IMR-90 (cell line): Measurements from ENCODE around the gene ATP9B. TPM values are rescaled to one million over a fixed set of nuclear protein-coding genes. Genes with fewer than 3 reads are reported as not detected.

Experiments
- ATAC-seq: fragments of 200-7000 bp; cut with Tn5 transposase; 2 replicates; pipeline ENCODE4 v1.9.1; 2020; ENCODE audit warnings: low read depth, mild to moderate bottlenecking, moderate library complexity
- BruUV-seq: library from RNA; stranded (reverse); fragments of 400-500 nt; replicated peaks from 2 replicates; lab custom pipeline; 2021; lab: Mats Ljungman, UMichigan
- CTCF ChIA-PET: fragments of 300-600 bp; formaldehyde crosslinking; extraction: SDS; loops from one replicate; lab custom pipeline; 2021; ENCODE audit warnings: antibody characterized with exemption; lab: Yijun Ruan, JAX
- POLR2A ChIA-PET: fragments of 300-600 bp; sonication (Branson Sonifier 250); formaldehyde crosslinking; loops from one replicate; lab custom pipeline; 2022; ENCODE audit warnings: antibody characterized with exemption; ENCODE audit not compliant: unreplicated experiment; lab: Charles Lee
- DNase-seq: peaks from one replicate; pipeline ENCODE4 v3.0.0; 2013
- H2AFZ ChIP-seq: replicated peaks from 2 replicates; pipeline ENCODE3; 2013; ENCODE audit warnings: low read length, mild to moderate bottlenecking; ENCODE audit not compliant: poor library complexity
- H2AK5ac ChIP-seq: 2 replicates; pipeline ENCODE4 v1.6.1; 2013; ENCODE audit warnings: low read depth, low read length, inconsistent platforms
- H2AK9ac ChIP-seq: replicated peaks from 2 replicates; pipeline ENCODE3; 2013; ENCODE audit warnings: mild to moderate bottlenecking, low read depth, low read length, moderate library complexity; ENCODE audit not compliant: poor library complexity
- H2BK120ac ChIP-seq: 2 replicates; pipeline ENCODE4 v1.6.1; 2013; ENCODE audit warnings: low read depth, low read length, inconsistent platforms
- H2BK15ac ChIP-seq: 3 replicates; pipeline ENCODE4 v1.6.1; 2013; ENCODE audit warnings: low read depth, low read length, inconsistent platforms
- H2BK20ac ChIP-seq: 2 replicates; pipeline ENCODE4 v1.6.1; 2013; ENCODE audit warnings: low read depth, mild to moderate bottlenecking, inconsistent platforms, low read length, moderate library complexity
- H2BK5ac ChIP-seq: 2 replicates; pipeline ENCODE4 v1.6.1; 2013; ENCODE audit warnings: mild to moderate bottlenecking, low read depth, low read length, inconsistent platforms; ENCODE audit not compliant: poor library complexity, severe bottlenecking
- H3K14ac ChIP-seq: replicated peaks from 2 replicates; pipeline ENCODE4 v1.6.1; 2013; ENCODE audit warnings: low read depth, low read length, inconsistent platforms
- H3K18ac ChIP-seq: 2 replicates; pipeline ENCODE4 v1.6.1; 2013; ENCODE audit warnings: low read depth, low read length, control low read depth
- H3K23ac ChIP-seq: 2 replicates; pipeline ENCODE4 v1.6.1; 2013; ENCODE audit warnings: low read depth, low read length, inconsistent platforms
- H3K27ac ChIP-seq: 2 replicates; pipeline ENCODE4 v1.5.1; 2013; ENCODE audit warnings: mild to moderate bottlenecking, control low read depth, low read length; ENCODE audit not compliant: insufficient read depth
- H3K27me3 ChIP-seq: 2 replicates; pipeline ENCODE4 v1.6.1; 2013; ENCODE audit warnings: low read length; ENCODE audit not compliant: control insufficient read depth, insufficient read depth
- H3K36me3 ChIP-seq: 2 replicates; pipeline ENCODE4 v1.6.1; 2013; ENCODE audit warnings: low read length, mixed read lengths; ENCODE audit not compliant: control insufficient read depth, insufficient read depth
- H3K4ac ChIP-seq: 2 replicates; pipeline ENCODE4 v1.6.1; 2013; ENCODE audit warnings: low read depth, low read length, inconsistent platforms
- H3K4me1 ChIP-seq: 2 replicates; pipeline ENCODE4 v1.6.1; 2013; ENCODE audit warnings: low read length, mixed read lengths; ENCODE audit not compliant: control insufficient read depth, insufficient read depth
- H3K4me2 ChIP-seq: 2 replicates; pipeline ENCODE4 v1.6.1; 2013; ENCODE audit warnings: low read depth, mild to moderate bottlenecking, control low read depth, low read length, moderate library complexity
- H3K4me3 ChIP-seq: 2 replicates; pipeline ENCODE4 v1.5.1; 2013; ENCODE audit warnings: low read depth, mild to moderate bottlenecking, control low read depth, low read length, moderate library complexity; ENCODE audit not compliant: insufficient read depth
- H3K56ac ChIP-seq: 2 replicates; pipeline ENCODE4 v1.6.1; 2013; ENCODE audit warnings: low read length, inconsistent platforms; ENCODE audit not compliant: insufficient read depth; ENCODE audit errors: extremely low read depth
- H3K79me1 ChIP-seq, 2 experiments: 2 replicates each; pipeline ENCODE4 v1.6.1; 2013; ENCODE audit warnings: low read length in 2 of 2, inconsistent platforms in 1 of 2, low read depth in 1 of 2
- H3K9ac ChIP-seq: 2 replicates; pipeline ENCODE4 v1.6.1; 2013; ENCODE audit warnings: low read depth, low read length, control low read depth
- H3K9me1 ChIP-seq: 2 replicates; pipeline ENCODE4 v1.6.1; 2013; ENCODE audit warnings: low read length, inconsistent platforms; ENCODE audit not compliant: insufficient read depth
- H3K9me3 ChIP-seq: 2 replicates; pipeline ENCODE4 v1.6.1; 2013; ENCODE audit warnings: low read length; ENCODE audit not compliant: control insufficient read depth, insufficient read depth
- H4K20me1 ChIP-seq: 2 replicates; pipeline ENCODE4 v1.6.1; 2013; ENCODE audit warnings: low read length, inconsistent platforms; ENCODE audit not compliant: insufficient read depth
- H4K5ac ChIP-seq: 2 replicates; pipeline ENCODE4 v1.6.1; 2013; ENCODE audit warnings: mild to moderate bottlenecking, low read depth, low read length, control low read depth
- H4K8ac ChIP-seq, 2 experiments: 2 replicates each; pipeline ENCODE4 v1.6.1; 2013; ENCODE audit warnings: low read depth in 2 of 2, low read length in 2 of 2, control low read depth in 1 of 2, inconsistent platforms in 1 of 2
- H4K91ac ChIP-seq: 2 replicates; pipeline ENCODE4 v1.6.1; 2013; ENCODE audit warnings: low read depth, low read length, inconsistent platforms; ENCODE audit not compliant: insufficient read depth
- BHLHE40 ChIP-seq: fragments of 150-350 bp; IDR thresholded peaks from 2 replicates; pipeline ENCODE4 v1.6.1; 2016; ENCODE audit warnings: mild to moderate bottlenecking, low read depth, low read length
- CEBPB ChIP-seq: IDR thresholded peaks from 2 replicates; pipeline ENCODE4 v1.6.1; 2012; ENCODE audit warnings: low read depth, low read length, improper control_type of control experiment
- FOS ChIP-seq: fragments of 150-350 bp; IDR thresholded peaks from 2 replicates; pipeline ENCODE4 v1.6.1; 2016; ENCODE audit warnings: low read depth, low read length
- MAZ ChIP-seq: IDR thresholded peaks from 2 replicates; pipeline ENCODE4 v1.6.1; 2012; ENCODE audit warnings: low read depth, mild to moderate bottlenecking, low read length, improper control_type of control experiment, moderate library complexity, borderline replicate concordance
- MXI1 ChIP-seq: IDR thresholded peaks from 2 replicates; pipeline ENCODE4 v1.6.1; 2012; ENCODE audit warnings: low read depth, mild to moderate bottlenecking, low read length, moderate library complexity, borderline replicate concordance
- NFE2L2 ChIP-seq: fragments of 150-350 bp; IDR thresholded peaks from 2 replicates; pipeline ENCODE4 v1.6.1; 2016; ENCODE audit warnings: low read depth, mild to moderate bottlenecking, low read length
- POLR2A ChIP-seq: IDR thresholded peaks from 2 replicates; pipeline ENCODE4 v1.6.1; 2012; ENCODE audit warnings: mild to moderate bottlenecking, low read depth, low read length
- RCOR1 ChIP-seq: IDR thresholded peaks from 2 replicates; pipeline ENCODE4 v1.6.1; 2012; ENCODE audit warnings: mild to moderate bottlenecking, low read length, improper control_type of control experiment; ENCODE audit not compliant: insufficient replicate concordance
- RFX5 ChIP-seq: IDR thresholded peaks from 2 replicates; pipeline ENCODE4 v1.8.0; 2012; ENCODE audit warnings: low read depth, mild to moderate bottlenecking, low read length, moderate library complexity
- SMC3 ChIP-seq: fragments of 150-350 bp; IDR thresholded peaks from 2 replicates; pipeline ENCODE4 v1.6.1; 2016; ENCODE audit warnings: low read depth, mild to moderate bottlenecking, antibody characterized with exemption, low read length, moderate library complexity
- WGBS, 2 experiments: methylation state at CpG; one replicate each; pipeline versions ENCODE4 v1.1.5 to v1.1.7; 2013; ENCODE audit warnings: missing lambda C conversion rate in 2 of 2; ENCODE audit not compliant: insufficient read length in 1 of 2; ENCODE audit errors: extremely low coverage in 2 of 2; 5-methylcytosine and 5-hydroxymethylcytosine counted together
- dilution Hi-C: fragments of 300-500 bp; cut with HindIII; formaldehyde crosslinking; loops from one replicate; pipeline ENCODE4 v1.14.3; 2018; ENCODE audit warnings: low sequenced_read_pairs; ENCODE audit not compliant: unreplicated experiment
- in situ Hi-C: fragments of 300-500 bp; cut with MboI; formaldehyde crosslinking; loops from 3 replicates; pipeline ENCODE4 v1.14.3; 2019; ENCODE audit warnings: low sequenced_read_pairs, inconsistent platforms, mixed read lengths
- intact Hi-C: fragments of 100-400 bp; cut with micrococcal nuclease; formaldehyde crosslinking; loops from 2 replicates; pipeline ENCODE4 v1.10.0; 2022
- polyA plus RNA-seq, 3 experiments: library from polyadenylated mRNA; depleted of rRNA; stranded (reverse); fragments of >200 nt; gene quantifications; 2 replicates each; pipeline ENCODE4 v1.2.3, GENCODE V29; 2012; ENCODE audit warnings: low replicate concordance in 1 of 3
- total RNA-seq: library from RNA; depleted of rRNA; stranded (reverse); fragments of >200 nt; gene quantifications from 2 replicates; pipeline ENCODE4 v1.2.3, GENCODE V29; 2012
- TF ChIP-seq, protein P1 (sequence below): conservative IDR thresholded peaks from 2 replicates; pipeline ENCODE4 v1.5.1; 2012; ENCODE audit warnings: mild to moderate bottlenecking, low read depth, low read length, improper control_type of control experiment
- TF ChIP-seq, protein P2 (sequence below): fragments of 150-350 bp; IDR thresholded peaks from 2 replicates; pipeline ENCODE4 v1.6.1; 2017; ENCODE audit warnings: mild to moderate bottlenecking, antibody characterized with exemption, low read length, low read depth

Gene ATP9B
- total and polyA plus RNA-seq, 2 of the 4 experiments (the other 2 are of a cell fraction), result 11.0 to 11.5 TPM

GRCh38 chr18:79300413-79300812 lies 231.2 kb downstream of the ATP9B start:
- no peaks in the 10 kb centered on the region for H3K9me3 ChIP-seq
- no peak overlapping the region for H2BK15ac ChIP-seq
- intact Hi-C loops, result no loop called here
- no peaks in the 10 kb centered on the region for H3K4me1 ChIP-seq
- H3K9ac ChIP-seq, result no peak overlapping the region
- no peaks in the 10 kb centered on the region for H4K20me1 ChIP-seq
- TF ChIP-seq BHLHE40 (no peak), SMC3 (no peak), RCOR1 (no peak), POLR2A (no peak), CEBPB (no peak), NFE2L2 (no peak), MAZ (no peak), MXI1 (no peak), FOS (no peak), RFX5 (no peak)
- TF ChIP-seq, protein P1, sequence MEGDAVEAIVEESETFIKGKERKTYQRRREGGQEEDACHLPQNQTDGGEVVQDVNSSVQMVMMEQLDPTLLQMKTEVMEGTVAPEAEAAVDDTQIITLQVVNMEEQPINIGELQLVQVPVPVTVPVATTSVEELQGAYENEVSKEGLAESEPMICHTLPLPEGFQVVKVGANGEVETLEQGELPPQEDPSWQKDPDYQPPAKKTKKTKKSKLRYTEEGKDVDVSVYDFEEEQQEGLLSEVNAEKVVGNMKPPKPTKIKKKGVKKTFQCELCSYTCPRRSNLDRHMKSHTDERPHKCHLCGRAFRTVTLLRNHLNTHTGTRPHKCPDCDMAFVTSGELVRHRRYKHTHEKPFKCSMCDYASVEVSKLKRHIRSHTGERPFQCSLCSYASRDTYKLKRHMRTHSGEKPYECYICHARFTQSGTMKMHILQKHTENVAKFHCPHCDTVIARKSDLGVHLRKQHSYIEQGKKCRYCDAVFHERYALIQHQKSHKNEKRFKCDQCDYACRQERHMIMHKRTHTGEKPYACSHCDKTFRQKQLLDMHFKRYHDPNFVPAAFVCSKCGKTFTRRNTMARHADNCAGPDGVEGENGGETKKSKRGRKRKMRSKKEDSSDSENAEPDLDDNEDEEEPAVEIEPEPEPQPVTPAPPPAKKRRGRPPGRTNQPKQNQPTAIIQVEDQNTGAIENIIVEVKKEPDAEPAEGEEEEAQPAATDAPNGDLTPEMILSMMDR, result no peak
- TF ChIP-seq, protein P2, sequence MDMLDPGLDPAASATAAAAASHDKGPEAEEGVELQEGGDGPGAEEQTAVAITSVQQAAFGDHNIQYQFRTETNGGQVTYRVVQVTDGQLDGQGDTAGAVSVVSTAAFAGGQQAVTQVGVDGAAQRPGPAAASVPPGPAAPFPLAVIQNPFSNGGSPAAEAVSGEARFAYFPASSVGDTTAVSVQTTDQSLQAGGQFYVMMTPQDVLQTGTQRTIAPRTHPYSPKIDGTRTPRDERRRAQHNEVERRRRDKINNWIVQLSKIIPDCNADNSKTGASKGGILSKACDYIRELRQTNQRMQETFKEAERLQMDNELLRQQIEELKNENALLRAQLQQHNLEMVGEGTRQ, result no peak
- CTCF ChIA-PET, result no interaction called here
- H2BK120ac ChIP-seq, result no peak overlapping the region
- no peak overlapping the region for H3K14ac ChIP-seq
- POLR2A ChIA-PET, result no interaction called here
- H3K79me1 ChIP-seq, result no peaks in the 10 kb centered on the region
- H3K36me3 ChIP-seq, result peaks cover 10% of the 10 kb centered on the region
- H3K27ac ChIP-seq, result no peak overlapping the region
- H4K8ac ChIP-seq, result no peak overlapping the region
- ATAC-seq (no peak), DNase-seq (no peak)
- in situ Hi-C loops, result no loop called here
- no peak overlapping the region for H2AK9ac ChIP-seq
- no peak overlapping the region for H2BK5ac ChIP-seq
- no peak overlapping the region for H3K18ac ChIP-seq
- dilution Hi-C loops, result no loop called here
- no peak overlapping the region for H3K56ac ChIP-seq
- no peak overlapping the region for H2AK5ac ChIP-seq
- no peak overlapping the region for H4K5ac ChIP-seq
- H3K9me1 ChIP-seq, result no peaks in the 10 kb centered on the region
- no peak overlapping the region for H4K91ac ChIP-seq
- H3K23ac ChIP-seq, result no peak overlapping the region
- no peak overlapping the region for H3K4me3 ChIP-seq
- BruUV-seq, result no TSS peak
- H3K4ac ChIP-seq, result no peak overlapping the region
- H2BK20ac ChIP-seq, result no peak overlapping the region
- WGBS, 2 experiments, result no CpG with 5 or more reads among the region's 9 CpGs
- H3K27me3 ChIP-seq, result no peaks in the 10 kb centered on the region
- no peak overlapping the region for H2AFZ ChIP-seq
- no peak overlapping the region for H3K4me2 ChIP-seq
